H1 (cell line): Measurements from ENCODE around the gene DUSP9.

Experiments used
- EP300 ChIP-seq, 2 experiments: IDR thresholded peaks; 1 replicate in 1 of 2; 2 replicates in 1 of 2; pipeline ENCODE4 v1.6.1; 2011 to 2012; ENCODE audit warnings: low read depth in 2 of 2, low read length in 2 of 2, mild to moderate bottlenecking in 2 of 2, borderline replicate concordance in 1 of 2, inconsistent platforms in 1 of 2, moderate library complexity in 1 of 2
- EZH2 ChIP-seq: fragments of 200-600 bp; sonication (generic); IDR thresholded peaks from 2 replicates; pipeline ENCODE4 v1.7.1; 2012; ENCODE audit warnings: low read depth, mild to moderate bottlenecking, moderate library complexity, low read length, inconsistent platforms; ENCODE audit not compliant: severe bottlenecking
- TAF1 ChIP-seq: IDR thresholded peaks from 2 replicates; pipeline ENCODE4 v1.6.1; 2011; ENCODE audit warnings: mild to moderate bottlenecking, low read depth, low read length
- TCF12 ChIP-seq: IDR thresholded peaks from 2 replicates; pipeline ENCODE4 v1.6.1; 2011; ENCODE audit warnings: low read depth, mild to moderate bottlenecking, low read length
- TF ChIP-seq, protein P1 (sequence below), 3 experiments: IDR thresholded peaks; 1 replicate in 2 of 3; 2 replicates in 1 of 3; pipeline versions ENCODE4 v1.5.1 to v1.6.1; 2011; ENCODE audit warnings: low read length in 3 of 3, mild to moderate bottlenecking in 3 of 3, inconsistent platforms in 2 of 3, low read depth in 1 of 3, moderate library complexity in 1 of 3; ENCODE audit not compliant: insufficient read depth in 1 of 3; ENCODE audit errors: control extremely low read depth in 1 of 3

- TF ChIP-seq, protein P1, sequence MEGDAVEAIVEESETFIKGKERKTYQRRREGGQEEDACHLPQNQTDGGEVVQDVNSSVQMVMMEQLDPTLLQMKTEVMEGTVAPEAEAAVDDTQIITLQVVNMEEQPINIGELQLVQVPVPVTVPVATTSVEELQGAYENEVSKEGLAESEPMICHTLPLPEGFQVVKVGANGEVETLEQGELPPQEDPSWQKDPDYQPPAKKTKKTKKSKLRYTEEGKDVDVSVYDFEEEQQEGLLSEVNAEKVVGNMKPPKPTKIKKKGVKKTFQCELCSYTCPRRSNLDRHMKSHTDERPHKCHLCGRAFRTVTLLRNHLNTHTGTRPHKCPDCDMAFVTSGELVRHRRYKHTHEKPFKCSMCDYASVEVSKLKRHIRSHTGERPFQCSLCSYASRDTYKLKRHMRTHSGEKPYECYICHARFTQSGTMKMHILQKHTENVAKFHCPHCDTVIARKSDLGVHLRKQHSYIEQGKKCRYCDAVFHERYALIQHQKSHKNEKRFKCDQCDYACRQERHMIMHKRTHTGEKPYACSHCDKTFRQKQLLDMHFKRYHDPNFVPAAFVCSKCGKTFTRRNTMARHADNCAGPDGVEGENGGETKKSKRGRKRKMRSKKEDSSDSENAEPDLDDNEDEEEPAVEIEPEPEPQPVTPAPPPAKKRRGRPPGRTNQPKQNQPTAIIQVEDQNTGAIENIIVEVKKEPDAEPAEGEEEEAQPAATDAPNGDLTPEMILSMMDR (IDR thresholded peaks at IDR 0.05; ENCODE audit: control extremely low read depth in 1 of 3, insufficient read depth in 1 of 3, low read depth in 1 of 3, low read length in 3 of 3), result no peak
- TF ChIP-seq TCF12 (no peak), TAF1 (no peak), EP300 (IDR thresholded peaks at IDR 0.05; ENCODE audit: borderline replicate concordance in 1 of 2, low read depth in 2 of 2, low read length in 2 of 2) (no peak), EZH2 (no peak)
Measured at GRCh38 chrX:153634832-153635231, 12.2 kb upstream of the DUSP9 start.
